Kidney epithelial cell (primary cell): ENCODE data around the gene SLC27A4. TPM values are rescaled to one million over a fixed set of nuclear protein-coding genes. Genes with fewer than 3 reads are reported as not detected.
A peak's percentile ranks its signal among the peaks of the same experiment; 100 is the strongest.

Experiments used
- DNase-seq: peaks from one replicate; pipeline ENCODE4 v3.0.0-alpha.2; 2010; ENCODE audit warnings: low read depth
- H3K27me3 ChIP-seq: 2 replicates; pipeline ENCODE4 v1.6.0; 2011; ENCODE audit warnings: low read length; ENCODE audit not compliant: control insufficient read depth, insufficient read depth
- H3K36me3 ChIP-seq: 2 replicates; pipeline ENCODE4 v1.5.1; 2011; ENCODE audit warnings: low read length; ENCODE audit not compliant: control insufficient read depth, insufficient read depth
- H3K4me3 ChIP-seq: 2 replicates; pipeline ENCODE4 v1.5.1; 2011; ENCODE audit warnings: low read depth, mild to moderate bottlenecking, control low read depth, low read length
- total RNA-seq: library from RNA; depleted of rRNA; stranded (reverse); fragments of >200 nt; gene quantifications from 2 replicates; pipeline ENCODE4 v1.2.3, GENCODE V29; 2015
- TF ChIP-seq, protein P1 (sequence below): IDR thresholded peaks from 2 replicates; pipeline ENCODE4 v1.5.1; 2011; ENCODE audit warnings: mild to moderate bottlenecking, moderate library complexity, low read length, control low read depth, inconsistent platforms; ENCODE audit not compliant: insufficient read depth, poor library complexity, severe bottlenecking

Gene SLC27A4
- total RNA-seq, 1 donor from 2014 or later: 39.4 TPM

DNA sequence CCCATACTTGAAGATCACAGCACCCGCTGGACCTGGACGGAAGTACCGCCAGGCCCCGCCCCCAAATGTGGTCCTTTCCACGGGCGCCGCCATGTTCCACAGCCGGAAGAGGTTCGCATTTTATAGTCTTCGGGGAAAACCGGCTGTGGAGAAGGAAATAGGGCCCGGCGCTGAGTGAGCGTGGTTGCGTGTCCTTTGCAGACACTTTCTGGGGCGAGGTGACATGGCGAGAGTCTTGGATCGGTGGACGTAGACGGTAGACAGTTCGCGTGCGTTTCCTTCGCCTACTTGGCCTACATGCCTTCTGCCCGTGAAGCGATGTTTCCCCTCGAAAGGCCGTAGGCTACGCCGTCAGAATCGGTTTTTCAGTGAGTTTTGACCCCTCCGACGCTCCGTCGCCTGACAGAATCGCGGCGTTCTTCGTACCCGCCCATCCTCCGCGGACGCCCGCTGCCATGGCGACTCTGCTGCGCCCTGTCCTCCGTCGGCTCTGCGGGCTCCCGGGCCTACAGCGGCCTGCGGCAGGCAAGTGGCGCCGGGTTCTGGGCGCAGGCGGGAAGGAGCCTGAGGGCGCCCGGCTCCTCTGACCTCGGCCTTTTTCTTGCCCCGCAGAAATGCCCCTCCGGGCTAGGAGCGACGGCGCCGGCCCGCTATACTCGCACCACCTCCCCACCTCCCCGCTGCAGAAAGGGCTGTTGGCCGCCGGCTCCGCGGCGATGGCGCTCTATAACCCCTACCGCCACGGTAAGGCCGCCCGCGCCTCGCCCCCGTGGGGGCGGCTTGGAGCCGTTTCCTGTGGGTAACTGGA is 17.7 kb upstream of the SLC27A4 start, which contains the start of the genes COQ4 and TRUB2:
TSS of gene COQ4 (plus strand) at position 436 of the 808 bp plus-strand sequence. CDS start at position 456, 20 bp downstream.
TSS of gene TRUB2 (minus strand) at position 44 of the 808 bp plus-strand sequence. CDS start at position 5, 39 bp downstream.
- peak within 1 kb of the TSS; percentile 85 for H3K4me3 ChIP-seq
- no peaks in the 10 kb centered on the region for H3K36me3 ChIP-seq
- DNase-seq: peak; percentile 63
- TF ChIP-seq, protein P1, sequence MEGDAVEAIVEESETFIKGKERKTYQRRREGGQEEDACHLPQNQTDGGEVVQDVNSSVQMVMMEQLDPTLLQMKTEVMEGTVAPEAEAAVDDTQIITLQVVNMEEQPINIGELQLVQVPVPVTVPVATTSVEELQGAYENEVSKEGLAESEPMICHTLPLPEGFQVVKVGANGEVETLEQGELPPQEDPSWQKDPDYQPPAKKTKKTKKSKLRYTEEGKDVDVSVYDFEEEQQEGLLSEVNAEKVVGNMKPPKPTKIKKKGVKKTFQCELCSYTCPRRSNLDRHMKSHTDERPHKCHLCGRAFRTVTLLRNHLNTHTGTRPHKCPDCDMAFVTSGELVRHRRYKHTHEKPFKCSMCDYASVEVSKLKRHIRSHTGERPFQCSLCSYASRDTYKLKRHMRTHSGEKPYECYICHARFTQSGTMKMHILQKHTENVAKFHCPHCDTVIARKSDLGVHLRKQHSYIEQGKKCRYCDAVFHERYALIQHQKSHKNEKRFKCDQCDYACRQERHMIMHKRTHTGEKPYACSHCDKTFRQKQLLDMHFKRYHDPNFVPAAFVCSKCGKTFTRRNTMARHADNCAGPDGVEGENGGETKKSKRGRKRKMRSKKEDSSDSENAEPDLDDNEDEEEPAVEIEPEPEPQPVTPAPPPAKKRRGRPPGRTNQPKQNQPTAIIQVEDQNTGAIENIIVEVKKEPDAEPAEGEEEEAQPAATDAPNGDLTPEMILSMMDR: no peak
- no peaks in the 10 kb centered on the region for H3K27me3 ChIP-seq

DNA sequence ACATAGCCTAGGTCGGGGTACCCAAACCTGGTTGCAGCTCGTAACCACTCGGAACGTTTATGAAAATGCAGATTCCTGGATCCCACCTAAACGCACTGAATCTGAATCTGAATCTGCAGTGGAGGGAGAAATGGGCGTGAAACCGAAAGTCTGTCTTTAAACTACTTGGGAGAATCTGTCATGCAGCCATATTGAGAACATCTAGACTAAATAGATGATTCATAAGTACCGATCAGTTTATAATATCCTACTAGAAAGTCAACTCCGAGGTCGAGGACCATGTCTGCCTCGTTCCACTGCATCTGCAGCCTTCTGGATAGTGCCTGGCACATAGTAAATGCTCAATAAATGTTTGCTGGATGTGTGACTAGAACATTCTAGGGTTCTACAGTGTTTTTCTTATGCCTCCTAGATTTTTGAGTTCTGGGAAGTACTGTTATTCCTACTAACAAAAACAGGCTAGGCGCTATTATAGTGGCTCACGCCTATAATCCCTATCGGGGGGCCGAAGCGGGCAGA is 17.1 kb upstream of the SLC27A4 start:
- no peak for DNase-seq
- Histone ChIP-seq H3K4me3 (peak overlapping the region; percentile 85), H3K27me3 (no peaks in the 10 kb centered on the region), H3K36me3 (no peaks in the 10 kb centered on the region)
- TF ChIP-seq, protein P1: no peak

DNA sequence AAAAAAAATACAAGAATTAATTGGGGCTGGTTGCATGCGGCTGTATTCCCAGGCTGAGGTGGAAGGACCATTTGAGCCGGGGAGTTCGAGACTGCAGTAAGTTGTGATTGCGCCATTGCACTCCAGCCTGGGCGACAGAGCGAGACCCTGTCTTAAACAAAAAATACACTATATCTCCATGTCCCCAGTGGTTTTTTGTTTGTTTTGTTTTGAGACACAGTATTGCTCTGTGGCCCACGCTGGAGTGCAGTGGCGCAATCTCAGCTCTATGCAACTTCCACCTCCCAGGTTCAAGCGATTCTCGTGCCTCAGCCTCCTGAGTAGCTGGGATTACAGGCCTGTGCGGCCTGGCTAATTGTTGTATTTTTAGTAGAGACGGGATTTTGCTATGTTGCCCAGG is 16.5 kb upstream of the SLC27A4 start:
- Histone ChIP-seq H3K4me3 (peak overlapping the region; percentile 85), H3K36me3 (no peaks in the 10 kb centered on the region), H3K27me3 (no peaks in the 10 kb centered on the region)
- TF ChIP-seq, protein P1: no peak
- DNase-seq: no peak

DNA sequence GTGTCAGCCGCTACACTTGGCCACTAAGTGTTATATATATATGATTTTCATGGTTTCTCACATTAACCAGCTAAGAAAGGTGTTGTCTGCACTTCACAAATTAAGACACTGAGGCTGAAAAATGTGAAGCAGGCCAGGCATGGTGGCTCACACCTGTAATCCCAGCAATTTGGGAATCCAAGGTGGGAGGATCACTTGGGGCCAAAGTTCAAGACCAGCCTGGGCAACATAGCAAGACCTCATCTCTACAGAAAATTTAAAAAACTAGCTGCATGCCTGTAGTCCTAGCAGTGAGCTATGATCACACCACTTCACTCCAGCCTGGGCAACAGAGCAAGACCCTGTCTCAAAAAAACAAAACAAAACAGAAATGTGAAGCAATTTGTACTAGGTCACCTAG is 15.9 kb upstream of the SLC27A4 start:
- no peak for DNase-seq
- no peaks in the 10 kb centered on the region for H3K27me3 ChIP-seq
- TF ChIP-seq, protein P1: no peak
- H3K36me3 ChIP-seq: no peaks in the 10 kb centered on the region
- H3K4me3 ChIP-seq: no peak overlapping the region

DNA sequence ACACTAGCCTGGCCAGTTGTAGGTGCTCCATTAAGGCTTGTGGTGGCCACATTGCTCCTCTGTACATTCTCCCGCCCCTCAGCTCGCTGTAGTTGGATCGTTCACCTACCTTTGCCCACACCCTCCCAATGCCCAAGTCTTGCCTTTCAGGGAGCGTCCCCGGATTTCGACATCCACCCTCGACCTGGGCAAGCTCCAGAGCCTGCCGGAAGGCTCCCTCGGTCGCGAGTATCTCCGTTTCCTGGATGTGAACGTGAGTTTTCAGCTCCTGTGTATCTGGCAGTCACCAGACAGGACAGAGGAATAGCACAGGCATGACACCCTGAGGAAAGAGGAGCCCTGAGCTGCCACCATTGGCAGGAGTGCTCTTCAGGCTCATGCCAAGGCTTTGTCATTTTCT is 14.7 kb upstream of the SLC27A4 start:
- TF ChIP-seq, protein P1: no peak

DNA sequence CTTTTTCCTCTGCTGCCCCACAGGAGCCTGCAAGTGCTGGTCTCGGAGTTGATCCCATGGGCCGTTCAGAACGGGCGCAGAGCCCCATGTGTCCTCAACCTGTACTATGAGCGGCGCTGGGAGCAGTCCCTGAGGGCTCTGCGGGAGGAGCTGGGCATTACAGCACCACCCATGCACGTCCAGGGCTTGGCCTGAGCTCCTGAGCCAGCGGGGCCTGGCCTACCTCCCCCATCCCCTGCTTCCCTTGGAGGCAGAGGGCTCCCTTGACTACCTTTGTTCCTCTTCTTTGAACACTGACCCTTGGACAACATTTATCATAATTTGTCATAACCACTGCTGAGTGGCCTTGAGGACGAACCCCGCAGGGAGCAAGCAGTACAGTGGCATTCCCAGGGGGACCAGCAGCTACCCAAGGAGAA is 6.9 kb upstream of the SLC27A4 start:
- H3K36me3 ChIP-seq: peaks cover 1% of the 10 kb centered on the region
- DNase-seq: no peak
- H3K4me3 ChIP-seq: no peak overlapping the region
- no peaks in the 10 kb centered on the region for H3K27me3 ChIP-seq
- TF ChIP-seq, protein P1: no peak

More for the DNA sequence above, 14.7 kb upstream of the SLC27A4 start:
- Histone ChIP-seq H3K36me3 (no peaks in the 10 kb centered on the region), H3K27me3 (no peaks in the 10 kb centered on the region), H3K4me3 (no peak overlapping the region)
- DNase-seq: no peak
